CMK (cell line): ENCODE results near the gene ANKRD10.

Source experiments
- DNase-seq: peaks from one replicate; pipeline ENCODE4 v3.0.0-alpha.2; 2010; ENCODE audit warnings: low read depth

Gene ANKRD10

DNA sequence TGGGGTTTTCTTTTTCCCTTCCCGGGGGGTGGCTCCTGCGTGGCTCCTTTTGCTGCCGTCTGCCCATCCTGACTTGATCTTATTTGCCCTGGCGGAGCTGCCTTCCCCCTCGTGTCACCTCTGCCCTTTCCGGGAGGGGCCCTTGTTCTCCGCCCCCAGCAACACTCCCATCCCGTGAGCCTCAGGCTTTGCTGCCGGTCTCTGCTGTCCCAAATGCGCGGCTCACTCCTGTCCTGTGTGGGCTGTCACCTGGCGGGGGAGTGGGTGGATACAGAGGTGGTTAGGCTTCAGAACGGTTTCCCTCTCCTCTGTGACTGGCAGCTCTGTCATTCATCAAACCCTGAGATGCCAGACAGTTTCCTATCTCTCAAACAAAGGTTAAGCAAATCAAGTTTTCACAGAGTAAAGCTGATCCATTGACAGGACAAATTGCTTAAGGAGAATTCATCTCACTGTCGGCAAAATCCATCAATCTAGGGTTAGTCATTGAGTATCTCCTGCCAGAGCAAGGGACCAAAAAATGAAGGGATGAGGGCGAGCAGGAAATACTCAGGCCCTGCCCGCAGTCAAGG, 84.0 kb downstream of the ANKRD10 start:
- DNase-seq: no peak

DNA sequence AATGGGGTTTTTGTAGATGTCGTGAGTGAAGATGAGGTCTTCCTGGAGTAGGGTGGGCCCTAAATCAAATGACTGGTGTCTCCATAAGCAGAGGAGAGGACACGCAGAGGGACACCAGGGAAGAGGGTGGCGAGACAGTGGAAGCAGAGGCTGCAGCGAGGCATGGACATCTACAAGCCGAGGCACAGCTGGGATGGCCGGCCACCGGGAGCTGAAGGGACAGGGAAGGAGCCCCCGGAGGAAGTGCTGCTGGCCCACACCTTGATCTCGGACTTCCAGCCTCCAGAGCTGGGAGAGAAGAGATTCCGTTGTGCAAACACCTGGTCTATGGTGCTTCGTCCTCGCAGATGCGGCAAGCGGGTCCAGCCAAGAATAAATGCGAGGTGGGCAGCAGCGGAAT, 84.5 kb downstream of the ANKRD10 start:
- no peak for DNase-seq

DNA sequence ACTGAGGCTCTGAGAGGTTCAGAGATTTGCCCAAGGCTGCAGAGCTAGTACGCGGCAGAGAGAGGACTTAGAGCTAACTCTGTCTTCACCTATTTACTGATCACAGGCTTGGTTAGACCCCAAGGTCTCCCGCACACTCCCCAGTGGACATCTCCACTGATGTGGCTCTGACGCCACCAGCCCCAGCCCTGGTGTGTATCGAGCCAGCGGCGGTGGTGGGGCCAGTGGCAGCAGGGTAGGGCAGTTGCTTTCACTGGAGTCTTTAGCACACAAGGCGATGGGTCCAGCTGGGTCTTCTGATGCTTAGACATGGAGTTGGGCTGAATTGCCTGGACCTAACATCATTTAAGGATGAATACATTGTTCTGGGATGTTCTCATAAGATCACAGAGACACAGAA, 85.4 kb downstream of the ANKRD10 start:
- no peak for DNase-seq

DNA sequence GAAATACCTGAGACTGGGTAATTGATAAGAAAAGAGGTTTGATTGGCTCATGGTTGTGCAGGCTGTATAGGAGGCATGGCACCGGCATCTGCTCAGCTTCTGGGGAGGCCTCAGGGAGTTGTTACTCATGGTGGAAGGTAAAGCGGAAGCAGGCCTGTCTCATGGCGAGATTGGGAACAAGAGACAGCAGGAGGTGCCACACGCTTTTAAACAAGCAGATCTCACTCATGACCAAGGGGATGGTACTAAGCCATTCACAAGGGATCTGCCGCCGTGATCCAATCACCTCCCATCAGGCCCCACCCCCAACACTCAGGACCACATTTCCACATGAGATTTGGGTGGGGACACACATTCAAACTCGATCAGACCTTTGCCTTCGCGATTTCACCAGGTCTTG, 86.2 kb downstream of the ANKRD10 start:
- no peak for DNase-seq
